WTC11 (cell line): ENCODE measurements around the gene FBXO24. TPM values are rescaled to one million over a fixed set of nuclear protein-coding genes. Genes with fewer than 3 reads are reported as not detected.

Source experiments
- ATAC-seq: fragments of 200-7000 bp; cut with Tn5 transposase; 2 replicates; pipeline ENCODE4 v1.10.0; 2021; ENCODE audit warnings: mild to moderate bottlenecking, moderate library complexity
- CTCF ChIA-PET: fragments of 300-600 bp; sonication (Branson Sonifier 250); formaldehyde crosslinking; loops from one replicate; lab custom pipeline; 2021; ENCODE audit warnings: antibody characterized with exemption; lab: Charles Lee
- POLR2A ChIA-PET: fragments of 350-600 bp; sonication (Branson Sonifier 250); formaldehyde crosslinking; loops from one replicate; lab custom pipeline; 2021; ENCODE audit warnings: antibody characterized with exemption; lab: Charles Lee
- DNase-seq: peaks from one replicate; pipeline ENCODE4 v3.0.0; 2021; ENCODE audit warnings: low spot score
- H3K27ac Mint-ChIP-seq: 2 replicates; pipeline ENCODE4 v1.8.0; 2021; ENCODE audit warnings: mixed read lengths
- H3K27me3 Mint-ChIP-seq: 2 replicates; pipeline ENCODE4 v1.8.0; 2021; ENCODE audit warnings: low read depth, mild to moderate bottlenecking, moderate library complexity, mixed read lengths
- H3K36me3 Mint-ChIP-seq: 2 replicates; pipeline ENCODE4 v1.8.0; 2021; ENCODE audit warnings: mixed read lengths
- H3K4me1 Mint-ChIP-seq: 2 replicates; pipeline ENCODE4 v1.8.0; 2022; ENCODE audit warnings: mixed read lengths
- H3K4me3 Mint-ChIP-seq: 2 replicates; pipeline ENCODE4 v1.8.0; 2021; ENCODE audit warnings: mild to moderate bottlenecking, moderate library complexity, mixed read lengths
- H3K9me3 Mint-ChIP-seq: 2 replicates; pipeline ENCODE4 v1.8.0; 2021; ENCODE audit warnings: mixed read lengths
- E2F4 ChIP-seq: sonication (generic); formaldehyde crosslinking; IDR thresholded peaks from 2 replicates; pipeline ENCODE4 v1.8.1; 2022; ENCODE audit warnings: low read depth, mild to moderate bottlenecking, moderate library complexity, missing genetic modification reagents, borderline replicate concordance
- ELF4 ChIP-seq: sonication (generic); formaldehyde crosslinking; IDR thresholded peaks from 2 replicates; pipeline ENCODE4 v1.8.1; 2022; ENCODE audit warnings: low read depth, mild to moderate bottlenecking, moderate library complexity, missing genetic modification reagents
- EMX1 ChIP-seq: fragments of 250-450 bp; sonication (Bioruptor Pico); IDR thresholded peaks from 2 replicates; pipeline ENCODE4 v1.8.0; 2021; ENCODE audit warnings: mild to moderate bottlenecking
- JUN ChIP-seq: sonication (generic); formaldehyde crosslinking; IDR thresholded peaks from 2 replicates; pipeline ENCODE4 v1.8.0; 2023; ENCODE audit warnings: mild to moderate bottlenecking, missing genetic modification reagents
- MLX ChIP-seq: sonication (generic); formaldehyde crosslinking; IDR thresholded peaks from 2 replicates; pipeline ENCODE4 v1.8.1; 2023; ENCODE audit warnings: mild to moderate bottlenecking, missing genetic modification reagents, moderate library complexity
- NFATC4 ChIP-seq: fragments of 250-450 bp; sonication (Bioruptor Pico); IDR thresholded peaks from 2 replicates; pipeline ENCODE4 v1.9.0; 2021; ENCODE audit warnings: mild to moderate bottlenecking
- NFE2L1 ChIP-seq: sonication (generic); formaldehyde crosslinking; IDR thresholded peaks from 2 replicates; pipeline ENCODE4 v1.8.1; 2023; ENCODE audit warnings: missing genetic modification reagents
- NFYB ChIP-seq: sonication (generic); formaldehyde crosslinking; conservative IDR thresholded peaks from 2 replicates; pipeline ENCODE4 v1.8.0; 2022; ENCODE audit warnings: low read depth, missing genetic modification reagents
- NR2C2 ChIP-seq: sonication (generic); formaldehyde crosslinking; IDR thresholded peaks from 2 replicates; pipeline ENCODE4 v1.8.0; 2022; ENCODE audit warnings: mild to moderate bottlenecking, missing genetic modification reagents
- NR3C1 ChIP-seq: sonication (generic); formaldehyde crosslinking; conservative IDR thresholded peaks from 2 replicates; pipeline ENCODE4 v1.8.1; 2023; ENCODE audit warnings: low read depth, mild to moderate bottlenecking, missing genetic modification reagents
- TP53 ChIP-seq: sonication (generic); formaldehyde crosslinking; IDR thresholded peaks from 2 replicates; pipeline ENCODE4 v1.8.1; 2023; ENCODE audit warnings: mild to moderate bottlenecking, missing genetic modification reagents
- ZNF416 ChIP-seq: fragments of 250-450 bp; sonication (Bioruptor Pico); IDR thresholded peaks from 2 replicates; pipeline ENCODE4 v1.9.0; 2021; ENCODE audit warnings: mild to moderate bottlenecking, inconsistent platforms
- ZNF532 ChIP-seq: fragments of 250-450 bp; sonication (Bioruptor Pico); IDR thresholded peaks from 2 replicates; pipeline ENCODE4 v1.9.0; 2021; ENCODE audit warnings: mild to moderate bottlenecking, borderline replicate concordance
- total RNA-seq: library from RNA; stranded (reverse); gene quantifications from 3 replicates; pipeline ENCODE4 v1.2.3, GENCODE V29; 2021
- TF ChIP-seq, protein P1 (sequence below): sonication (generic); formaldehyde crosslinking; IDR thresholded peaks from 2 replicates; pipeline ENCODE4 v1.8.1; 2022; ENCODE audit warnings: mild to moderate bottlenecking, missing genetic modification reagents, moderate library complexity, borderline replicate concordance
- TF ChIP-seq, protein P2 (sequence below): sonication (generic); formaldehyde crosslinking; IDR thresholded peaks from 2 replicates; pipeline ENCODE4 v1.8.1; 2023; ENCODE audit warnings: mild to moderate bottlenecking, moderate library complexity, missing genetic modification reagents
- TF ChIP-seq, protein P3 (sequence below): fragments of 250-450 bp; sonication (Bioruptor Pico); IDR thresholded peaks from 2 replicates; pipeline ENCODE4 v1.8.0; 2021; ENCODE audit warnings: mild to moderate bottlenecking
- TF ChIP-seq, protein P4 (sequence below): fragments of 250-450 bp; sonication (Bioruptor Pico); IDR thresholded peaks from 2 replicates; pipeline ENCODE4 v1.9.0; 2021; ENCODE audit warnings: moderate library complexity, mild to moderate bottlenecking, inconsistent platforms, borderline replicate concordance
- TF ChIP-seq, protein P5 (sequence below): sonication (generic); formaldehyde crosslinking; IDR thresholded peaks from 2 replicates; pipeline ENCODE4 v1.8.0; 2022; ENCODE audit warnings: mild to moderate bottlenecking, missing genetic modification reagents
- TF ChIP-seq, protein P6 (sequence below): sonication (generic); formaldehyde crosslinking; IDR thresholded peaks from 2 replicates; pipeline ENCODE4 v1.8.0; 2022; ENCODE audit warnings: mild to moderate bottlenecking, missing genetic modification reagents

Gene FBXO24
- total RNA-seq, 1 experiment from 2014 or later, result 0.70 TPM

- Mint-ChIP-seq H3K27me3 (no peaks in the 10 kb centered on the region), H3K36me3 (peaks cover 7% of the 10 kb centered on the region; the same call in 1 of the 2 replicates), H3K4me1 (peaks cover 9% of the 10 kb centered on the region), H3K27ac (no peak overlapping the region), H3K4me3 (no peak overlapping the region), H3K9me3 (no peaks in the 10 kb centered on the region)
- DNase-seq (no peak), ATAC-seq (no peak)
- CTCF ChIA-PET, result interaction anchor here (0.9 kb wide), 1 partner anchor 18 kb away, joined by 3 read pairs; no protein-coding TSS in a partner anchor
- TF ChIP-seq ZNF416 (CRISPR knock-in tag) (no peak), E2F4 (CRISPR knock-in tag) (no peak), ZNF532 (CRISPR knock-in tag) (no peak), JUN (no peak), NFYB (CRISPR knock-in tag) (no peak), NR2C2 (CRISPR knock-in tag) (no peak), TP53 (no peak), NFE2L1 (CRISPR knock-in tag) (no peak), ELF4 (CRISPR knock-in tag) (no peak), NR3C1 (CRISPR knock-in tag) (no peak), MLX (CRISPR knock-in tag) (no peak), NFATC4 (CRISPR knock-in tag) (no peak), EMX1 (CRISPR knock-in tag) (no peak)
- TF ChIP-seq, protein P1, sequence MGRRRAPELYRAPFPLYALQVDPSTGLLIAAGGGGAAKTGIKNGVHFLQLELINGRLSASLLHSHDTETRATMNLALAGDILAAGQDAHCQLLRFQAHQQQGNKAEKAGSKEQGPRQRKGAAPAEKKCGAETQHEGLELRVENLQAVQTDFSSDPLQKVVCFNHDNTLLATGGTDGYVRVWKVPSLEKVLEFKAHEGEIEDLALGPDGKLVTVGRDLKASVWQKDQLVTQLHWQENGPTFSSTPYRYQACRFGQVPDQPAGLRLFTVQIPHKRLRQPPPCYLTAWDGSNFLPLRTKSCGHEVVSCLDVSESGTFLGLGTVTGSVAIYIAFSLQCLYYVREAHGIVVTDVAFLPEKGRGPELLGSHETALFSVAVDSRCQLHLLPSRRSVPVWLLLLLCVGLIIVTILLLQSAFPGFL (CRISPR knock-in tag), result no peak
- TF ChIP-seq, protein P2, sequence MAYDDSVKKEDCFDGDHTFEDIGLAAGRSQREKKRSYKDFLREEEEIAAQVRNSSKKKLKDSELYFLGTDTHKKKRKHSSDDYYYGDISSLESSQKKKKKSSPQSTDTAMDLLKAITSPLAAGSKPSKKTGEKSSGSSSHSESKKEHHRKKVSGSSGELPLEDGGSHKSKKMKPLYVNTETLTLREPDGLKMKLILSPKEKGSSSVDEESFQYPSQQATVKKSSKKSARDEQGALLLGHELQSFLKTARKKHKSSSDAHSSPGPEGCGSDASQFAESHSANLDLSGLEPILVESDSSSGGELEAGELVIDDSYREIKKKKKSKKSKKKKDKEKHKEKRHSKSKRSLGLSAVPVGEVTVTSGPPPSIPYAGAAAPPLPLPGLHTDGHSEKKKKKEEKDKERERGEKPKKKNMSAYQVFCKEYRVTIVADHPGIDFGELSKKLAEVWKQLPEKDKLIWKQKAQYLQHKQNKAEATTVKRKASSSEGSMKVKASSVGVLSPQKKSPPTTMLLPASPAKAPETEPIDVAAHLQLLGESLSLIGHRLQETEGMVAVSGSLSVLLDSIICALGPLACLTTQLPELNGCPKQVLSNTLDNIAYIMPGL (CRISPR knock-in tag), result no peak
- TF ChIP-seq, protein P3, sequence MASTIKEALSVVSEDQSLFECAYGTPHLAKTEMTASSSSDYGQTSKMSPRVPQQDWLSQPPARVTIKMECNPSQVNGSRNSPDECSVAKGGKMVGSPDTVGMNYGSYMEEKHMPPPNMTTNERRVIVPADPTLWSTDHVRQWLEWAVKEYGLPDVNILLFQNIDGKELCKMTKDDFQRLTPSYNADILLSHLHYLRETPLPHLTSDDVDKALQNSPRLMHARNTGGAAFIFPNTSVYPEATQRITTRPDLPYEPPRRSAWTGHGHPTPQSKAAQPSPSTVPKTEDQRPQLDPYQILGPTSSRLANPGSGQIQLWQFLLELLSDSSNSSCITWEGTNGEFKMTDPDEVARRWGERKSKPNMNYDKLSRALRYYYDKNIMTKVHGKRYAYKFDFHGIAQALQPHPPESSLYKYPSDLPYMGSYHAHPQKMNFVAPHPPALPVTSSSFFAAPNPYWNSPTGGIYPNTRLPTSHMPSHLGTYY (CRISPR knock-in tag), result no peak
- TF ChIP-seq, protein P4, sequence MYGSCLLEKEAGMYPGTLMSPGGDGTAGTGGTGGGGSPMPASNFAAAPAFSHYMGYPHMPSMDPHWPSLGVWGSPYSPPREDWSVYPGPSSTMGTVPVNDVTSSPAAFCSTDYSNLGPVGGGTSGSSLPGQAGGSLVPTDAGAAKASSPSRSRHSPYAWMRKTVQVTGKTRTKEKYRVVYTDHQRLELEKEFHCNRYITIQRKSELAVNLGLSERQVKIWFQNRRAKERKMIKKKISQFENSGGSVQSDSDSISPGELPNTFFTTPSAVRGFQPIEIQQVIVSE (CRISPR knock-in tag), result no peak
- TF ChIP-seq, protein P5, sequence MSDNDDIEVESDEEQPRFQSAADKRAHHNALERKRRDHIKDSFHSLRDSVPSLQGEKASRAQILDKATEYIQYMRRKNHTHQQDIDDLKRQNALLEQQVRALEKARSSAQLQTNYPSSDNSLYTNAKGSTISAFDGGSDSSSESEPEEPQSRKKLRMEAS (CRISPR knock-in tag), result no peak
- TF ChIP-seq, protein P6, sequence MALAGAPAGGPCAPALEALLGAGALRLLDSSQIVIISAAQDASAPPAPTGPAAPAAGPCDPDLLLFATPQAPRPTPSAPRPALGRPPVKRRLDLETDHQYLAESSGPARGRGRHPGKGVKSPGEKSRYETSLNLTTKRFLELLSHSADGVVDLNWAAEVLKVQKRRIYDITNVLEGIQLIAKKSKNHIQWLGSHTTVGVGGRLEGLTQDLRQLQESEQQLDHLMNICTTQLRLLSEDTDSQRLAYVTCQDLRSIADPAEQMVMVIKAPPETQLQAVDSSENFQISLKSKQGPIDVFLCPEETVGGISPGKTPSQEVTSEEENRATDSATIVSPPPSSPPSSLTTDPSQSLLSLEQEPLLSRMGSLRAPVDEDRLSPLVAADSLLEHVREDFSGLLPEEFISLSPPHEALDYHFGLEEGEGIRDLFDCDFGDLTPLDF (CRISPR knock-in tag), result no peak
- POLR2A ChIA-PET, result interaction anchor here (1.3 kb wide), 1 partner anchor 24 kb away, joined by 3 read pairs; the partner anchor contains the start of gene PCOLCE
These were observed 7.6 kb upstream of the FBXO24 start for GRCh38 chr7:100578246-100579183.
